HPDE6-E6E7 (cell line): Measurements from ENCODE around the gene USP6NL.

Experiments
- DNase-seq: peaks from one replicate; pipeline ENCODE4 v3.0.0; 2011; ENCODE audit warnings: missing footprints; ENCODE audit errors: extremely low spot score

The USP6NL gene

DNA sequence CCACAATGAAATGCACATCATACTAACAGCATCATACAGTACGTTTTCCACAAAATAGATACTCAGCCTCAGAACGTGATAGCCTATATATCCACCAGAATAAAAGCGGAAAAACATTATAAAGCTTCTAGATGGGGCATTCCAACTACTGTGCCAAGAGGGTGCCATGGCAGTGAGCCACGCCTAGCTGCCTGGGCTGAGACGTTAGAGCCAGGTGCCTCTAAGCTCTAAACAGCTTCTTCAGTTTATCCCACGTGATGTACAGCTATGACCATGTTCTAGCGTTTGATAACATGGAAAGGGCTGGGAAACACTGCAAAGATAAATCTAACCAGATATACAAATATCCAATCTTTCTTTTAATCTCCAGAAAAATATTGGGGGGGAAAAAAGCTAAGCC is 17.8 kb downstream of the USP6NL start:
- DNase-seq = no peak

GRCh38 chr10:11589738-11590137 is 21.7 kb downstream of the USP6NL start:
- DNase-seq = no peak

DNA sequence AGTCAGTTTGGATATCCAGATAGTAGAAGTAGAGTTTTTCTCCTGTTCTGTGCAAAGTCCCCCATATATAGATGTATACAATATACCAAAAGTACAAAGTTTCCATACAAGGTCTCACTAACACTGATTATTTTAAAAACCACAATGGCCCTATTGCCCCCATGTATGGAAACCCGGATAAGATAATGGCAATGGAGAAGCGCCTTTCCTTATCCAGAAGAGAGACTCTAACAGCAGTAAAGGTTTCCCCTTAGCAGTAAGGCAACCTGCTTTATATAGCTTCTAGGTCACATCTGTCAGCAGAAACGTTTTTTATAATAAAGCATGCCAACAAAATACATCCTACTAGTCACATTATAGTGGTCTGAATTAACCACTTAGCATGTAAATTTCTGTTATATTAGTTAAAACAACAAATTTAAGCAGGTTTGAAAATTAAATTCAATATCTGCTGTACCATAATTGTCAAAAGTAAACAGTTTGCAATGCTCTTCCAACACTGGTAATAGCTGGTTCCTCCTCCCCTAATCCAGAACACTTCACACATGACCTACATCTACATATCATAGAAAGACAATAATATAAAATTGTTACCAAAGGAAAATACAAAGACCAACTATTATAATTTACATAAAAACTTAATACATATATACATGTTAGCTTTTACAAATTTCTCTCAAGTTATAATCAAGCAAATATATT is 22.4 kb downstream of the USP6NL start:
- no peak for DNase-seq

- DNase-seq = no peak
Observed at GRCh38 chr10:11587722-11588259, 23.7 kb downstream of the USP6NL start.

DNA sequence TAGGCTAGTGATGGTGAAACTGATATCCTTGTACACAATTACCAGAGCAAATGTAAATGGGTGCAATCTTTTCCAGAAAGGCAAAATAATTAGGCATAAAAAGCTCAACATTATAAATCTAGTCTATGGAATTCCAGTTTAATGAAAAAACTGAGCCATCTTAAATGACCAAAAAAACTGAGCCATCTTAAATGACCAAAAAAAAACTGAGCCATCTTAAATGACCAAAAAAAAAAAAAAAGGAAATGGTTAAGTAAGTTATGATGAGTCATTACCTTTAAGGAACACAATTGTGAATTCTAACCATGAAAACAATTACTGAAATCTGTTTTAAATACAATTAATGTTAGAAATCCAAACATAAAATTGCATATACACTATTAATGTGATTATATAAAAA is 25.3 kb downstream of the USP6NL start:
- no peak for DNase-seq

DNA sequence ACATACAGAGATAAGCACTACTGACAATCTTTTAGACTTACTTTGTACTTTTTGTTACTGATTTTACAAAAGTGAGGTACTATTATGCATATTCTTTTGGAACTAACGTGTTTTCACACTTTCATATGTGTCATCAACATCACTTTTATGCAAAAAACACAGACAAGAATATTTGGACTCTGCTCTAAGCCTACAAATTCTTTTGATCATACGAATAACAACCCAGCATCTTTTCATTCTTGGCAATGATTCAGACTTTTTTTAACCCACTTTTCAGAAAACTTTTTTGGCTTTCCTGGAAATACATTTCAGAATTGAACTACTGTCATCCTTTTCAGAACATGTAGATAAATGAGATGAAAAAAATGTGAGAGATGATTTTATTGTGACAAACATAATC is 30.2 kb downstream of the USP6NL start:
- no peak for DNase-seq

GRCh38 chr10:11579885-11580284 is 31.6 kb downstream of the USP6NL start:
- DNase-seq = no peak

- DNase-seq = no peak
Observed at GRCh38 chr10:11578802-11579255, 32.6 kb downstream of the USP6NL start.

GRCh38 chr10:11576092-11576809 is 35.2 kb downstream of the USP6NL start:
- no peak for DNase-seq

- DNase-seq = no peak
Observed at GRCh38 chr10:11573497-11573896, 38.0 kb downstream of the USP6NL start.

DNA sequence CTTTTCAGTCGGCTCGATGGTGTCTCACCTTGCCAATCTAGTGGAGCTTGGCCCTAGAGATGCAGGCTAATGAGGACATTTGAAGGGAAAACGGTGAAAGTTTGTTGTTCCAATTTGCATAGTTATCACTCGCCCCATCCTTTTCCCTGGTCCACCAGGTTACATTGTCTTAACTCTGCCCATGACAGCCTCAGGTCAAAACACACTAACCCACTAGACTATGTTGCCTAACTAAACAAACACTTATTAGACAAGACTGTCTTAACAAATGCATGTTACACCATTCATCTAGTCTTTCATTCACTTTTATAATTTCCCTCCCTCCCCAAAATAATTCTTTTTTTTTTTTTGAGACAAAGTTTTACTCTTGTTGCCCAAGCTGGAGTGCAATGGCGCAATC is 40.7 kb downstream of the USP6NL start:
- DNase-seq = no peak

DNA sequence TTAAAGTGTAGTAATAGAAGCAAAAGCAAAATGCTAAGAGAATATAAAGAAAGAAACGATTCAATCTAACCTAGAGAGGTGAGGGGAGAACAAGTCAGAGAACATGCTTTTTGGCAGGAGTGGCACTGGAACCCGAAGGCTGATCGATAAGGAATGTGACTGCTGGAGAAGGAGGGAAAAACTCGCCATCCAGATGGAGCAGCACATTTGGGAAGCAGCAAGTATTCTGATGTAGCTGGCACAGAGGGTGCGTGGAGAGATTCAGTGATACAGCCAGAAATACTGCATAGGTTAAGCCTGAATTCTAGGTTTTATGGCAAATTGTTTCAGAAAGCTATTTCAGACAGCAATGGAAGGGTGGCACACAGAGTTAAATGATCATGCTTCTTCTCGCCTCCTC is 42.0 kb downstream of the USP6NL start:
- DNase-seq = no peak

GRCh38 chr10:11568578-11568977 is 42.9 kb downstream of the USP6NL start:
- no peak for DNase-seq

DNA sequence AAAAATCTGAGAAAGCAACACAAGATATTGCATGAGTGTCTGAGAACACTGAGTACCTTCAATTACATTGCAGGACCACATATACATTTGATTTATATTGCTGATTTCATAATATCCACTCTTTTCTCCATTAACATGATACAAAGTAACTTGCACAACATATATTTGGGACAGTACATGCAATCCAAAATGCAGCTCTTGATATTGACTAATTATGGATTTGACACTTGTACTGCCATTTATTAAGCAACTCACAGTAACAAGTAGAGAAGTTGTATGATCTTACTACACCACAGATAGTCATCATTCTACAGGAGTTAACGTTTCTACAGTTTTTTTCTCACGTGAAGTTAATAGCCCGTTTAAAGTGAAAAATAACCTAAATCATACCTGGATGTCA is 46.7 kb downstream of the USP6NL start:
- no peak for DNase-seq

DNA sequence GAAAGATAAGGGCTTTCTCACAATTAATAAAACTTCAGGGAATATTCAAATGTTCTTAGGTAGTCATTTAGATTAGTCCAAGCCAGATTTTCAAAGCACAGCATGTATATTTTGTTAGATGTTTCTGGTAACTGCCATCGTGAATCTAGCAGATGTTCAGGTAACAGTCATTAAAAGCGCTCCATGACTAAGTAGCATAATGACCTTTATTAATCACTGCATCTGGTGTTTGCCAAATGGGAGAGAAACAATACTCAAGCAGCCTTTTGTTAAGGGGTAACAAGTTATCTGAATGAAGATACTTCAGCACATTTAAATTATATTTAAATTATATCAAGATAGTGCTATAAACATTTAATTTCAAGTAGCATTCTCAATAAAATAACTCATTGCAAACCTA is 47.5 kb downstream of the USP6NL start:
- no peak for DNase-seq

DNA sequence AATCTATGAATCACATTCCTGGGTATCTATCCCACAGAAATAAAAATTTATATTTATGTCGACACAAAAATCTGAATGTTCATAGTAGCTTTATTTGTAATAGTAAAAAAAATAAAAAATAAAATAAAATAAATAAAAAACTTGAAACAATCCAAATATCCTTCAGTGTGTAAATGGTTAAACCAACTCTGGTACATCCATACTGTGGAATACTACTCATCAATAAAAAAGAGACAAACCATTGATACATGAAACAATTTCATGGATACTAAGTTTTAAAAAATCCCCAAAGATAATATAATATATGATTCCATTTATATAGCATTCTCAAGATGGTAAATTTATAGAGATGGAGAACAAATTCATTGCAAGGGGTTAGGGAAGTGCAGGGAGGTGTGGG is 48.6 kb downstream of the USP6NL start:
- DNase-seq = no peak

- no peak for DNase-seq
Observed at GRCh38 chr10:11560076-11560709, 51.3 kb downstream of the USP6NL start.

- no peak for DNase-seq
Observed at GRCh38 chr10:11557967-11558366, 53.5 kb downstream of the USP6NL start.

- no peak for DNase-seq
Observed at GRCh38 chr10:11557513-11557912, 53.9 kb downstream of the USP6NL start.

GRCh38 chr10:11555556-11555955 is 55.9 kb downstream of the USP6NL start:
- DNase-seq = no peak

GRCh38 chr10:11553773-11554381 is 57.6 kb downstream of the USP6NL start:
- DNase-seq = no peak

GRCh38 chr10:11551916-11552602 is 59.4 kb downstream of the USP6NL start:
- peak; percentile 23 for DNase-seq
